Suppressor macrophage treated with lipopolysaccharide for 4 hours (primary cell): ENCODE measurements around the gene ATRIP.
"Not testable (repeated sequence)": the region's sequence is repeated elsewhere in the genome, so short reads cannot be mapped to it uniquely, and the experiment has no call there.

Experiments
- DNase-seq: peaks from one replicate; pipeline ENCODE4 v3.0.0-alpha.2; 2020

ATRIP gene

DNA sequence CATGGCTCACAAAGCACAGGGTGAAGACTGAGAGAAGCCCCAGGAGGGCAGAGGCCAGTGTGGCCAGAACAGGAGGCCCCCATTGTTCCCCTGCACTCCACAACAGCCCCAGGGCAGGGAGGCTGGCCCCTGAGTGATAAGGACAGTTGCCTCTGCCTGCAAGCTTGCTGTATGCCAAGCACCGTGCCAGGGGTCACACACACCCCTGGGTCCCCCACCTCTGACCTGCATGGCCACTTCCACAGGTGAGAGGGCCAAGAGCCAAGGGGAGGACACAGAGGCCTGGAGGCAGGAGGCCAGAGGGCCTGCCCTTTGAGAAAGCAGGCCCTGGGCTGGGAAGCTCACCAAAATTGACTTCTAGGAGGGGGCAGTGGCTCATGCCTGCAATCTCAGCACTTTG is 23.7 kb downstream of the ATRIP start:
- DNase-seq, result no peak

DNA sequence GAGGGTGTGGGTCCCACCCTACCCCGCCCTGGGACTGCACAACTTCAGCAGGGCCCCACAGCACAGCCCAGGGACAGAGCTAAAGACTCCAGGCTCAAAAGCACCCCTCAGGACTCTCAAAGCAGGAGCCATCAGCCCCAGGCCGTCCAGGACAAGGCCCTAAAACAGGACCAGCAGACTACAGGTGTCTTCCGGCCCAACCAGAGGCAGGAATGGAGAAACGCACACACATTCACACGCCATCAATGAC is 26.1 kb downstream of the ATRIP start:
- peak; percentile 51 for DNase-seq

DNA sequence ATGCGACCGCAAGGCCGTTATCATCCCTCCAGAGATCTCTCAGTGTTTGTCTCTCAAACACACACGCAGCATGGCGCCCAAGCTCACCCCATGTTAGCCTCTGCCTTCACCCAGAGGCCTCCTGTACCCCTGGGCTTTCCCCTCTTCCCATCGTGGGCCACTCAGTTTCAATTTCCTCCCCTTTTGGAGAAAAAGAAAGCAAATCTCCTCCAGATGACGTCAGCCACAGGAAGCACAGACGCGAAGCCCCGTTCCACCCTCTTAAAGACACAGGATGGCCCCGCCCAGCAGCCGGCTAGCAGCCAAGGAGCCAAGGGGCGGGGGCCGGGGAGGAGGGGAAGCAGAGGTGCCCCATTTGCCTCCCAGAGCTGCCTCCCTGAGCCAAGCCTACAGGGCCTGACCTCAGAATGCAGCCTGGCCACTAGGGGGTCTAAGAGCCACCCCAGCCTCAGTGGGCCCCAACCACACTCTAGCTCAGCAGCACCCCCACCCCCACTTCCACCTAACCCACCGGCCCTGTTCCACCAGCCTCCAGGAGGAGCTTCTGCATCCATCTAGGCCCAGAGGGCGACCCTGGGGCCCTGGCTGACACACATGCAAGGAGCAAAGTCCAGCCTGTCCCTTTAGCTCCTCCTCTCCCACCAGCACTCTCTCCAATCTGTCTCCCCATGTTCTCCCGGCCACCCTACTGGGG is 26.5 kb downstream of the ATRIP start:
- peak; percentile 99 for DNase-seq

DNA sequence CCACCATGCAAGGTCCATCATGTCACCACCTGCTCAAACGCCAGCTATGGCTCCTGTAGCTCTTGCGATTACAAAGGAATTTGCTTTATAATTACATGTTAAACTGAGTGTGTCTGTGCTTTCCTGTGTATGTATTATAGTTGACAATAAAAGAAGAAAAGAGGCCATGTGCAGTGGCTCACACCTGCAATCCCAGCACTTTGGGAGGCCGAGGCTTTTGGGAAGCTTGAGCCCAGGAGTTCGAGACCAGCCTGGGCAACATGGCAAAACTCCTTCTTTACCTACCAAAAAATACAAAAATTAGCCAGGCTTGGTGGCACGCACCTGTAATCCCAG is 27.0 kb downstream of the ATRIP start:
- DNase-seq, result no peak

DNA sequence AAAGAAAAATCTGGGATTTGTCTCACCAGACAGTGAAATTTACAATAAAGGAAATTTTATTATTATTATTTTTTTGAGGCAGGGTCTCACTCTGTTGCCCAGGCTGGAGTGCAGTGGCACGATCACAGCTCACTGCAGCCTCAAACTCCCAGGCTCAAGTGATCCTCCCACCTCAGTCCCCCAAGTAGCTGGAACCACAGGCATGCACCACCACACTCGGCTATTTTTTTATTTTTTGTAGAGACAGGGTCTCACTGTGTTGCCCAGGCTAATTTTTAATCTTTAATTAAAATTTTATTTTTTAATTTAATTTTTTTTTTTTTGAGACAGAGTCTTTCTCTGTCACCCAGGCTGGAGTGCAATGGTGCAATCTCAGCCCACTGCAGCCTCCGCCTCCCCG is 27.5 kb downstream of the ATRIP start:
- DNase-seq, result not testable (repeated sequence)

DNA sequence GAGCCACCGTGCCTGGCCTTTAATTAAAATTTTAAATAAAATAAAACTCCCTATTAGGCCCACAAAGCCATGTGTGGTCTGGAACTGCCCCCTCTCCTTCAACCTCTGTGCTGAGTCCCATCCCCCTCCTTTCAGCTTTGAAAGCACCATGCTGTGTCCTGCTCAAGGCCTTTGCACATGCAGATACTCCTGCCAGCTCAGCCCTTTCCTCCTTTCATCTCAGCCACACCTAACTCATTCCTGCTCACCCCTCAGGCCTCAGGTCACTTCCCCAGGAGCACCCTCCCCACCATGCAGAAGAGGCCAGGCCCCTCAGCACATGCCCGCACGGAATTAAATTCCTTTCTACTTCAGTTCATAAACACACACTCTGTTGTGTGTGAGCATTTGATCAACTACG is 28.1 kb downstream of the ATRIP start:
- DNase-seq, result no peak

DNA sequence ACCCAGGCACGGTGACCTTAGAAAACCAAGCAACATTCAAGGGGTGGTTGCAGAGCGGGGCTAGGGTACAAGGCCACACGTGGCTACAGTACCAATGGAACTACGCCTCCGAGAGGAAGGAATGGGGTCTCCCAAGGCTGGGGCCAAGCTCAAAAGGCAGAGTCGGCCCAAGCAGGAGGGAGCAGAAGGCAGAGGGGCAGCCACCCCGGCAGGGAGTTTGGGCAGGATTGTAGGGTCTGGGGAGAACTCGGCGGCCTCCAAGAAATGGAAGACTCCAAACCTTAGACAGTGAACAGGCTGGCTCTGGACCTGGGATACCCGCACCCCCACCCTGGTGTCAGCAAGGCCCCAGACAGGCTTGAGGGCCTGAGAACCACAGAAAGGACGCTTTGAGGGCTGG is 28.7 kb downstream of the ATRIP start:
- DNase-seq, result no peak

DNA sequence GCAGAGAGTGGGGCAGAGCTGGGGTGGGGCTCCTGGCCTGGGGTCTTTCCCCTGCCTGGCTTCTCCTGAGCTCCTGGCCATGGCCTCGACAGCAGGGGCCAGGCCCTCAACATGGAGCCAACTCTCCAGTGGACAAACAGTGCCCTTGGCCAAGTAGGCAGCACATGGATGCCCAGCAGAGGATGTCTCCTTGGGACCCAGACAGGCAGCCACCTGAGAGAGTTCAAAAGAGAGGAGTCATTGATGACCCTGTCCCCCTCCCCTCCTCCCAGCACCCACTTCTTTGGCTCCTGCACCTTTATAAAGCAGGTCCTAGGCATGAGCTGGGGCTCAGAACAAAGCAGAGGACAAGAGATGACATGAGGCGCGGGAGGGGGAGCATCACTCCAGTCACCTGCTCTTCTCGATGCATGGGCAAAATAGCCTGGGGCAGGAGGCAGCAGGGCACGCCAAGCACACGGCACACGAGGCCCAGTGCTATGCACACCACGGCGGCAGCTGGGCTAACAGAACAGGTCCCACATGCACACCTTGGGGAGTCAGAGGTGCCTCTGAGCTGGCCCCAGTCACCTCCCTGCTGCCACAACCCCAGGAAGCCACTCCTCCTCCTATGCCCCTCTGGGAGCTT is 30.0 kb downstream of the ATRIP start:
- no peak for DNase-seq

DNA sequence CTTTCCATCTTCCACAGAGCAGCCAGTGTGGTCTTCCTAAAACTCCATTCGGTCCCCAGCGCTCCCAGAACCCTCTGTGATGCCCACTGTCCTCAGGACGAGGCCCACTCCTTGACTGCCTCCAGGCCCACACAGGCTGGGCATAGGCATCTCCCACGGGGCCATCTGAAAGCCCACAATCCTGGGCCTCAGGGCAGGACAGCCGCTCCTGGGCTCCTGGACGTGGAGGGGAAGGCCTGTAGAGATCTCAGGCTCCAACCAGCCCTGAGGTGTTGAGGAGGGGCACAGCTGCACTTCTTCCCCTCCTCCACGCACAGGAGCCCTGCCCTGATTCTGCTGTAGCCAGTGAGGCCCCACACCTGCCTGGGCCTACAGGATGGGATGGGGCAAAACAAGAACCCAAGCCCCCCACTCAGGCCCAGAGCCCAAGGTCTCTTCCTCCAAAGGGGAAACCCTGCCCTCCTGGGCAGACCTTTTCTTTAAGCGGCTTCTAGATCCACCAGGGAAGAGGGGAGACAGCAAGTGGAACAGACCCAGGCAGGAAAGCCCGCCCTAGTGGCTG is 31.5 kb downstream of the ATRIP start:
- no peak for DNase-seq

DNA sequence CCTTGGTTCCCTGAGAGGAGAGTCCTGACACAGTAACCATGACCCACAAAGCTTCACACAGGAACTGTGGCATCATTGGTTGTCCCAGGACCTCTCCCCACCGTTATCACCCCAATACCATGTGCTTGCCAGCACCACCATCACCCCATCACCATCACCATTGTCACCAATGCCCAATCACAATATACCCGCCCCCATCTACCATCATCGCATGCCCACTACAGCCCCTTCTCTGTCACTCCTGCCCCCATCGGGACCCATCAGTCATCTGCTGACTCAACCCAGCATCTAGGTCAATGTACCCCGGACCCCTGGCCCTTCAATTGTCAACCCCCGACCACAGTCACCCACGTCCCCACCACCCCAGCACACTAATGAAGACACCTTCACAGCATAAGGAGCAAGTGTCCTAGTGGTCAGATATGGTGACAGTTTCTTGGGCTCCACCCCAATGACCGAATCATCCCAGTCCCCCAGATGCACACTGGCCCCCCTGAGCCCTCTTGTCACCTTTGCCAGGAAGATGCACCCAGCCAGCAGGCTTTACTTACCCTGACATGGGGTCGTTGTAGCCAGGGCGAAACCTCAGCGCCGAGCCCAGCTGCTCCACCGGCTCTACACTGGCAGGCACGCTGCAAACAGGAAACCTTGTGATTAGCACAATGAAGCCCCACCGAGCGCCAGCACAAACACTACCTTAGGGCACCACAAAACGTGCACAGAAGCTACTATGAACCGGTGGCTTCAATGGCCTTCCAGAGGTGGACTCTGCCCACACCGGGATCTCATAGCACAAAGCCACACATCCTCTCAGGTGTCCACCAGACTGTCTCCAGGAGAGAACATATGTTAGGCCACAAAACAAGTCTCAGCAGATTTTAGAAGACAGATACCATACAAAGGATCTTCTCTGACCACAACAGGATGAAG is 32.4 kb downstream of the ATRIP start:
- DNase-seq, result no peak

DNA sequence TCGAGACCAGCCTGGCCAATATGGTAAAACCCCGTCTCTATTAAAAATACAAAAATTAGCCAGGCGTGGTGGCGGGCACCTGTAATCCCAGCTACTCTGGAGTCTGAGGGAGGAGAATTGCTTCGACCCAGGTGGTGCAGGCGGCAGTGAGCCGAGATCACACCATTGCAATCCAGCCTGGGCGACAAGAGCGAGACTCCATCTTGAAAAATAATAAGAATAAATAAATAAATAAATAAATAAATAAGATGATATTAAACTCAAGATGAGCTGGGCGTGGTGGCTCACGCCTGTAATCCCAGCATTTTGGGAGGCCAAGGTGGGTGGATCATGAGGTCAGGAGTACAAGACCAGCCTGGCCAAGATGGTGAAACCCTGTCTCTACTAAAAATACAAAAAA is 34.4 kb downstream of the ATRIP start:
- not testable (repeated sequence) for DNase-seq

DNA sequence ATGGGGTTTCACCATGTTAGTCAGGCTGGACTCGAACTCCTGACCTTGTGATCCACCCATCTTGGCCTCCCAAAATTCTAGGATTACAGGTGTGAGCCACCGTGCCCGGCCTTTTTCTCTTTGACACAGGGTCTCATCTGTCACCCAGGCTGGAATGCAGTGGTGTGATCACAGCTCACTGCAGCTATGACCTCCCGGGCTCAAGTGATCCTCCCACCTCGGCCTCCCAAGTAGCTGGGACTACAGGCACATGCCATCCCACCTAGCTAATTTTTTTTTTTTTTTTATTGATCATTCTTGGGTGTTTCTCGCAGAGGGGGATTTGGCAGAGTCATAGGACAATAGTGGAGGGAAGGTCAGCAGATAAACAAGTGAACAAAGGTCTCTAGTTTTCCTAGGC is 36.3 kb downstream of the ATRIP start:
- not testable (repeated sequence) for DNase-seq

DNA sequence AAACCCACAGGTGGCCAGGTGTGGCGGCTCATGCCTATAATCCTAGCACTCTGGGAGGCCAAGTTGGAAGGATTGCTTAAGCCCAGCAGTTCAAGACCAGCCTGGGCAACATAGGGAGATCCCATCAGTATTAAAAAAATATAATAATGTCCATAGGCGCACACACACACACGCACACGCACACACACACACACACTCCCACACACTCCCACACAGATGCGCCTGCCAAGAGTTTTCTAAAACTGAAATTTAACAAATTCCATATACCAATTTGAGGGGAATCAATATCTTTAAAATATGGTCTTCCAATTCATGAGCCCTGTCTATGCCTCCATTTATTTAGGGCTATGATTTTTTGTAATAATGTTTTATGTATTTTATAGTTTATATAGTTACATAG is 40.4 kb downstream of the ATRIP start:
- no peak for DNase-seq

DNA sequence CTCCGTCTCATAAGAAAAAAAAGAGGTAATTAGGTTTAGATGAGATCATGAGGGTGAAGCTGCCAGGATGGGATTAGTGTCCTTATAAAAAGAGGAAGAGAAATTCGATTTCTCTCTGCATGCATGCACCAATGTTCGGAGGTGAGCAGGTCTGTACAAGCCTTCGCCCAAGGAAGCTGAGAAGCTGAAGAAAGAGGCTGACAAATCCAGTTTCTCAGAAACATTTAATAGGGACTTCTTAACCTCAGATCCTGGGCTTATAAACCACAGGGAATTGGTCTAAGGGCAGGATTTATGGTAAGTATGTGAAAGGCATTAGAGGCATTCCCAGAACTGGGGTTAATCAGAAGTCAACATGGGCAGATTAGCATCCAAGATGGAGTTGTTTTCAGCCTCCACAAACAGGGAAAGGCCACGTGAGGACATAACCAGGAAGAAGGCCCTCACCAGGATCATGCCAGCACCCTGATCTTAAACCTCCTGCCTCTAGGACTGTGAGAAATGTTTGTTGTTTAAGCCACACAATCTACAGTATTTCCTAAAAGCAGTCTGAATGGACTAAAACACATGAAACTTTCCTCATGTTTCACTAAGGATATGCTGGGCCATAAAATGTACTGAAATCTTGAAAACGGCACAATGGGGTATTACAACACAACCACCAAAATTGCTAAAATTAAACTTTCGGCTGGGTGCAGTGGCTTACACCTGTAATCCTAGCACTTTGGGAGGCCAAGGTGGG is 46.1 kb downstream of the ATRIP start:
- DNase-seq, result peak; percentile 50

DNA sequence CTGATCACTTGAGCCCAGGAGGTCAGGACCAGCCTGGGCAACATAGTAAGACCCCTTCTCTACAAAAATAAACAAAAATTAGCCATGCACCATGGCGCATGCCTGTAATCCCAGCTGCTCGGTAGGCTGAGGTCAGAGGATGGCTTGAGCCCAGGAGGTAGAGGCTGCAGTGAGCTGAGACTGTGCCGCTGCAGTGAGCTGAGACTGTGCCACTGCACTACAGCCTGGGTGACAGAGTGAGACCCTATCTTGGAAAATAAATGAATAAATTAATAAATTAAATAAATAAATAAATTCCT is 46.6 kb downstream of the ATRIP start:
- DNase-seq, result no peak

DNA sequence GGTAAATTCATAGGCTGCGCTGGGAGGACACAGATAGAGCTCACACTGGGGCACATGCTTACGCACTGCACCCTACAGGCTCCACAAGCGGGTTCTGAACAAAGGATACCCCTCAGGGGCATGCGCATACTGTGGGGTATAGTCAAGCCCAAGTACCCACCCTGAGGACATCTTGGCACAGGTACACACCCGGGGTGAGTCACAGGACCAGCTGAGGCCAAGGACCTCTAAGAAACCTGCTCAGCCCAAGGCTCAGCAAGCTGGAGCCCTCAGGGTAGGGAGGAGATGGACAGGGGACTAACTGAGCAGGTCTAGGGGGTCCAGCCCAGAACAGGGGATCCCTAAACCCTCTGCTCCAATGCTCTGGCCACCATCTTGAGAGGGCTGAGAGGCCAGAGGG is 54.1 kb downstream of the ATRIP start:
- no peak for DNase-seq

DNA sequence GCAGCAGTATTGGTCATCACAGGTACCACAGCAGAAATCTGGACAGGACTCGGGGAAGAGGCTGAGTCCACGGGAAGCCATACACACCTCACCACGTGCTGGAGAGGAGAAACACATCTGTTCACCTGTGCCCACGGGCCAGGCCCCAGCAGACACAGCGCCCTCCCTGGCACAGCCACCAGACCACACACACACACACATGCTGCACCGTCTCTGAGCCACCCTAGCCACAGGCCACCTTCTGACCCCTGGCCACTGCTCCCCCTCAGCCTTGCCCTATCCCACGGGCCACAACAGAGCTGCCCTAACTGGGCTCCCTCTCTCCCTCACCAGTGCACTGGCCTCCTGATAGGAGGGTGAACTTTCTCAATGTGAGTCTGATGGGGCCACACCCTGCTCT is 54.7 kb downstream of the ATRIP start:
- DNase-seq, result no peak

DNA sequence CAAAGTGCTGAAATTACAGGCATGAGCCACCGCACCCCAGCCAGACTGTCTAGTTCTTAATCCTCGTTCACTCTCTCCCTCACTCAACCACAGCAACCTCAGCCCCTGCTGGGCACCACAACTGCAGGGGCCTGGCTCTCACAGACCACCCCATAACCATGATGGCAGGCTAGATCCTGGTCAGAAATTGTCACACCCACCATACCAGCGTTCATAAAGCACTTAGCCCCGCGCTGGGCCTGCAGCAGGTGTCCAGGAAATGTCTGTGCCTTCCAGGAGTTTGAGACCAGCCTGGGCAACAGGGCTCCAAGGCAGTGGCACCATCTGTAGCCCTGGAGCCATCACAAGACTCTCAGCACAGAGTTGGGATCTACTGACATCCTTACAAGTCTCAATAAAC is 55.6 kb downstream of the ATRIP start:
- DNase-seq, result no peak

DNA sequence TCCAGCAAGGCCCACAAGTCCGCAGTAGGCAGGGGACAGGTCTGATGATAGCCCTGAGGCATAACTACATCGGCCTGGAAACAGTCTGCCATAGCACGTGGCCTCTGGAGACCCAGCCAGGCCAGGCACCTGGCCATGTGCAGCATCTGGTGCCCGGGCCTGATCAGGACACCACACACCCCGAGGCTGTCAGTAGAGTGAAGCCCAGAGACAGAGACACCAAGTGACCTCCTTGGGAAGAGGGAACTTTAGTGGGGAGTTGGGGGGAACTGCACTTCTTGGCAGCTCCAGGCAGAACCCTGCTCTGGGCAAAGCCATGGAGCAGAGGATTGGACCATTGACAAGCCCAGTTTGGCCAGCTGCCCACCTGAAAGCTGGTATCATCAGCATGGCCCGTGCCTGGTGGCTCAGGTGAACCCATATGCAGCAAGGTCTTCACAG is 56.2 kb downstream of the ATRIP start:
- DNase-seq, result no peak

DNA sequence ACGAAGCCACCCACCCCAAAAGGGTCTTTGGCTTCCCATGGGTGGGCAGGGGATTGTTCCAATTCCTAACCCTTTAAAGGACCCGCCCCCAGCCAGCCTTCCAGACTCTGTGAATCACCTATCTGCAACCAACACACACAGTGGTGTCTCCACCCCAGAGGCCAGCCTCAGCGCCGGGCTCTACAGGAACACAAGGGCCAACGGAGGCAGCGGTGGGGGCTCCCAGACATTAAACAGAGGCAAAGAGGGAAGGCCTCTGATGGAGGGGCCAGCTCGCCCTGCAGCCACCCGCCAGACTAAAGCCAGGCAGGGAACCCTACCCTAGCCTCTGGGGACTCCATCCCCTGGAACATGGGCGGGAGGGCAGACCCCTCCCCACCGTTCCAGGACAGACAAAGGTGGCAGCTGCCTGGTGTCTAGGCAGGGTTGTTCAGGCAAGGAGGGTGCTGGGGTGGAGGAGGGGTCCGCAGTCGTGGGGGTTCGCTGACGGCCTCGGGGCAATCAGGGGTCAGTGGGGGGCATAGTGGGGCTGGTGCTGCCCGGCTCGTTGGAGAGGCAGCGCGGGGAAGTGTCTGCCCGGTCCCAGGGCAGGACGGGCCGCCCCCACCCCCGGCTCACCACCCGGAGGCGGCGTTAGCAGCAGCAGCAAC is 57.0 kb downstream of the ATRIP start:
- DNase-seq, result peak; percentile 25

DNA sequence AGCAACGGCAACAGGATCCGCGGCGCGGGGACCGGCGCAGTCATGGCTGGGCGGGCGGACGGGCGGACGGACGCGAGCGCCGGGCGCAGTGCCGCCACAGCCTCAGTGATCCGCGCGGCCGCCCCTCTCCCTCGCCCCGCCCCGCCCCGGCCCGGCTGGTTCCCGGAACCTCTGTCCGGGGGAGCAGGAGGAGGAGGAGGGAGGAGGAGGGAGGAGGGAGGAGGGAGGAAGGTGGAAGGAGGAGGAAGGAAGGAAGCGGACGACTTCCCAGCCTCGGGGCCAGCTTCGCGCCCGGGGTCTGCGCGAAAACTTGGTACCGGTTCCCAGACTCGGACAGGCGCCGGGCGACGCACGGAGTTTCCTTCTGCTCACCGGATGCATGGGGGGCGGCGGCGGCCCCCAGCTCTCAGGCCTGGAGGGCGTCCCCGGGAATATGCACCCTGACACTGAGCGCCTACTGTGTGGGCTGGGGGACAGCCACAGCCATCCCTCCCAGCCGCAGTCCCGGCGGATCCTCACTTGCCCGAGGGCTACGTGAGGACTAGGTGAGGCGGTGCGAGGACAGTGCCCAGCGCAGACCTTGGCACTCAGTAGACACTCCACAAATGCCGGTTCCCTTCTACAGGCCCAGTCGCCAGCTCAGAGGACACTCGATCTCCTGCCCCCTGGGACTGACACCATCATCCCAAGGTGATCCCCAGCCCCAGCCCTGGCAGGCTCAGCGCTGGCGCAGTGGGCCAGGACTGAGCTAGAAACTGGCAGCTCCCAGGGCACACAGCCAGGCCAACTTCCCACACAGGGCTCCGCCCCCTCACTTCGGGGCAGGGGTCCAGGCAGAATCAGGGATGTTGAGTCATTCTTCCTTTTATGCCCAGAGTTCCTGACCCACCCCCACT is 57.8 kb downstream of the ATRIP start, which contains the start of gene SHISA5:
Gene SHISA5, minus strand, starts transcription at position 124 of the 896 bp plus-strand sequence. Its CDS starts 80 bp downstream, at position 44.
- peak; percentile 74 for DNase-seq

DNA sequence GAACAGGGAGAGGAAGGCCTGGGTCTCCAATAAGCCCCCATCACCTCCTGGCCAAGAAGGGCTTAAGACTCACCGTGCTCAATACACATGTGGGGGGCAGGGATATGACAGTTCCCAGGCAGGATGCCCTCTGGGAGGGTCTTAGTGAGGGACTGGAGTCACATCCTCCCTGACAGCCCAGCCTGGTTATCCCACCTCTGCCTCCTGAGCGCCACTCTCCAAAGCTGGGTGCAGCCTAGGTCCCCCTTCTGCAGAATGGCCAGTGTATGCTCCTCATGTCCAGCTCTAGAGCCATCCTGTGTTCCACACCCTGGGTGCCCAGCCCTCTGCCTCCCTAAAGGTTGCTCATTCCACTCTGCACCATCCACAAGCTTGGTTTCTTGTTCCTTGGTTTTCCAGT is 58.6 kb downstream of the ATRIP start:
- no peak for DNase-seq
